ENCODE data around the gene KCTD10. TPM values are rescaled to one million over a fixed set of nuclear protein-coding genes. Genes with fewer than 3 reads are reported as not detected.
"Not testable (repeated sequence)": the region's sequence is repeated elsewhere in the genome, so short reads cannot be mapped to it uniquely, and the experiment has no call there.

KCTD10 gene
- polyA plus RNA-seq, 2 of the 4 experiments (the other 2 are of a cell fraction), result 43.5 to 50.4 TPM

GRCh38 chr12:109430244-109430643 is 46.9 kb downstream of the KCTD10 start:
- H3K4me1 ChIP-seq, result 0 out of 3 replicates have a peak, but pooled peaks cover 3% of the 10 kb centered on the region
- no peak overlapping the region for H3K4me2 ChIP-seq
- CTCF ChIA-PET, result interaction anchor here (0.6 to 1.3 kb wide), 8 partner anchors 8 to 345 kb away, joined by 3 to 5 read pairs (median 3); no protein-coding TSS in a partner anchor
- WGBS (ENCODE audit: missing lambda C conversion rate), result 47% methylated on average over 6 of the region's 6 CpGs
- no peak overlapping the region for H3K4me3 ChIP-seq
- ATAC-seq (no peak), FAIRE-seq (no peak), DNase-seq (ENCODE audit: low read depth in 1 of 2, low spot score in 1 of 2) (no peak)
- TF ChIP-seq CEBPB (IDR thresholded peaks at IDR 0.05), result peak in 1 of 2 experiments; percentile 88; a peak in 3 of 4 replicates
- no peak for TF ChIP-seq FOSB (CRISPR knock-in tag; IDR thresholded peaks at IDR 0.05)
- H3K27ac ChIP-seq, result no peak overlapping the region
- POLR2A ChIA-PET, result interaction anchor here (0.7 kb wide), 1 partner anchor 273 kb away, joined by 5 read pairs; no protein-coding TSS in a partner anchor
- H3K9me3 ChIP-seq, result no peaks in the 10 kb centered on the region

GRCh38 chr12:109428804-109429203 is 48.3 kb downstream of the KCTD10 start:
- H3K4me1 ChIP-seq; ATAC-seq; H3K4me2 ChIP-seq; DNase-seq (ENCODE audit: low read depth in 1 of 2, low spot score in 1 of 2); H3K9me3 ChIP-seq; FAIRE-seq; H3K27ac ChIP-seq; H3K4me3 ChIP-seq; POLR2A ChIA-PET: not testable (repeated sequence)
- CTCF ChIA-PET, result interaction anchor here (0.7 to 2.0 kb wide), 18 partner anchors 9 to 466 kb away, joined by 3 to 21 read pairs (median 8); no protein-coding TSS in a partner anchor
- WGBS (ENCODE audit: missing lambda C conversion rate), result 59% methylated on average over 3 of the region's 3 CpGs

GRCh38 chr12:109428037-109428629 is 49.0 kb downstream of the KCTD10 start:
- ChIA-PET CTCF (interaction anchor here (0.6 to 2.3 kb wide), 46 partner anchors 9 to 1460 kb away, joined by 3 to 21 read pairs (median 4); partner anchors contain the start of genes KCTD10 and UBE3B), POLR2A (interaction anchor here (1.0 kb wide), 1 partner anchor 49 kb away, joined by 4 read pairs; the partner anchor contains the start of genes KCTD10 and UBE3B)
- no peak overlapping the region for H3K4me3 ChIP-seq
- FAIRE-seq (no peak), ATAC-seq (peak; percentile 80 to 88), DNase-seq (ENCODE audit: low read depth in 1 of 2, low spot score in 1 of 2) (peak; percentile 74 to 85)
- whole genome bisulfite sequencing (ENCODE audit: missing lambda C conversion rate), result 20% methylated on average over 8 of the region's 8 CpGs
- H3K27ac ChIP-seq, result no peak overlapping the region
- no peak overlapping the region for H3K4me2 ChIP-seq
- TF ChIP-seq RARB (CRISPR knock-in tag; IDR thresholded peaks at IDR 0.05) (no peak), RAD21 (conservative IDR thresholded peaks at IDR 0.05 in 1 of 2, IDR thresholded peaks at IDR 0.05 in 1 of 2) (peak; percentile 57 to 72), CTCF (IDR thresholded peaks at IDR 0.05) (peak; percentile 92), SMC3 (IDR thresholded peaks at IDR 0.05) (peak; percentile 63)
- H3K4me1 ChIP-seq, result 0 out of 3 replicates have a peak, but pooled peaks cover 3% of the 10 kb centered on the region
- no peaks in the 10 kb centered on the region for H3K9me3 ChIP-seq

GRCh38 chr12:109423392-109423791 is 53.7 kb downstream of the KCTD10 start:
- Histone ChIP-seq H3K4me2 (no peak overlapping the region), H3K4me1 (no peaks in the 10 kb centered on the region), H3K27ac (no peak overlapping the region), H3K4me3 (no peak overlapping the region), H3K9me3 (no peaks in the 10 kb centered on the region)
- ATAC-seq (no peak), FAIRE-seq (no peak), DNase-seq (ENCODE audit: low read depth in 1 of 2, low spot score in 1 of 2) (no peak)
- CTCF ChIA-PET, result interaction anchor here (1.1 to 2.9 kb wide), 3 partner anchors 9 to 96 kb away, joined by 3 to 14 read pairs (median 12); no protein-coding TSS in a partner anchor
- POLR2A ChIA-PET, result no interaction called here
- WGBS (ENCODE audit: missing lambda C conversion rate), result 67% methylated on average over 9 of the region's 9 CpGs
- TF ChIP-seq CTCF (IDR thresholded peaks at IDR 0.05), result no peak
- no peak for TF ChIP-seq NFE2L2 (conservative IDR thresholded peaks at IDR 0.05; ENCODE audit: low read length)
- no peak for TF ChIP-seq CBX8 (IDR thresholded peaks at IDR 0.05)
- no peak for TF ChIP-seq SMC3 (IDR thresholded peaks at IDR 0.05)
- no peak for TF ChIP-seq NPAS2 (CRISPR knock-in tag; IDR thresholded peaks at IDR 0.05; ENCODE audit: borderline replicate concordance)
- TF ChIP-seq PBX3 (IDR thresholded peaks at IDR 0.05), result no peak
- no peak for TF ChIP-seq JUN (IDR thresholded peaks at IDR 0.05)
- no peak for TF ChIP-seq CHD2 (IDR thresholded peaks at IDR 0.05; ENCODE audit: low read length, partially characterized antibody)
- no peak for TF ChIP-seq ZC3H11A (IDR thresholded peaks at IDR 0.05)
- no peak for TF ChIP-seq HOXB13 (CRISPR knock-in tag; IDR thresholded peaks at IDR 0.05; ENCODE audit: low read depth)
- no peak for TF ChIP-seq RARB (CRISPR knock-in tag; IDR thresholded peaks at IDR 0.05)
- no peak for TF ChIP-seq ESRRA (IDR thresholded peaks at IDR 0.05; ENCODE audit: borderline replicate concordance, low read length)
- no peak for TF ChIP-seq FOSL2 (IDR thresholded peaks at IDR 0.05)
- no peak for TF ChIP-seq FOSL2 (CRISPR knock-in tag; IDR thresholded peaks at IDR 0.05)

Data from A549 (cell line).